KMS-11 (cell line): ENCODE results near the gene HHIPL1.

Experiments
- H2AFZ ChIP-seq: fragments of 200-600 bp; sonication (generic); 2 replicates; pipeline ENCODE4 v1.6.1; 2016; ENCODE audit warnings: antibody characterized with exemption, mixed run types, low read depth
- H3K27ac ChIP-seq: fragments of 200-600 bp; sonication (generic); 2 replicates; pipeline ENCODE4 v1.6.1; 2016; ENCODE audit warnings: mild to moderate bottlenecking, mixed run types
- H3K27me3 ChIP-seq: fragments of 200-600 bp; sonication (generic); 2 replicates; pipeline ENCODE4 v1.6.1; 2017; ENCODE audit warnings: mild to moderate bottlenecking, low read depth, mixed run types, moderate library complexity; ENCODE audit not compliant: insufficient read depth
- H3K36me3 ChIP-seq: fragments of 200-600 bp; sonication (generic); 2 replicates; pipeline ENCODE4 v1.6.1; 2017; ENCODE audit warnings: mild to moderate bottlenecking, mixed run types; ENCODE audit not compliant: insufficient read depth
- H3K4me1 ChIP-seq: fragments of 200-600 bp; sonication (generic); 2 replicates; pipeline ENCODE4 v1.6.1; 2016; ENCODE audit warnings: mild to moderate bottlenecking, low read depth, mixed run types; ENCODE audit not compliant: poor library complexity, severe bottlenecking
- H3K4me2 ChIP-seq: fragments of 200-600 bp; sonication (generic); 2 replicates; pipeline ENCODE4 v1.7.0; 2016; ENCODE audit warnings: mild to moderate bottlenecking, mixed run types
- H3K4me3 ChIP-seq: fragments of 200-600 bp; sonication (generic); IDR thresholded peaks from 2 replicates; pipeline ENCODE4 v1.6.1; 2017; ENCODE audit warnings: low read depth, low read length, mixed read lengths; ENCODE audit not compliant: insufficient read depth
- H3K79me2 ChIP-seq: fragments of 200-600 bp; sonication (generic); 2 replicates; pipeline ENCODE4 v1.6.1; 2016; ENCODE audit warnings: low read depth, mixed run types; ENCODE audit not compliant: insufficient read depth
- H3K9ac ChIP-seq: fragments of 200-600 bp; sonication (generic); 2 replicates; pipeline ENCODE4 v1.6.1; 2016; ENCODE audit warnings: mild to moderate bottlenecking, mixed run types
- H4K20me1 ChIP-seq: fragments of 200-600 bp; sonication (generic); 2 replicates; pipeline ENCODE4 v1.6.1; 2016; ENCODE audit warnings: mild to moderate bottlenecking, mixed run types; ENCODE audit not compliant: insufficient read depth
- CTCF ChIP-seq: fragments of 200-600 bp; sonication (generic); conservative IDR thresholded peaks from 2 replicates; pipeline ENCODE4 v1.6.1; 2017; ENCODE audit warnings: low read depth, mild to moderate bottlenecking, antibody characterized with exemption, low read length, moderate library complexity, mixed read lengths

HHIPL1 gene

DNA sequence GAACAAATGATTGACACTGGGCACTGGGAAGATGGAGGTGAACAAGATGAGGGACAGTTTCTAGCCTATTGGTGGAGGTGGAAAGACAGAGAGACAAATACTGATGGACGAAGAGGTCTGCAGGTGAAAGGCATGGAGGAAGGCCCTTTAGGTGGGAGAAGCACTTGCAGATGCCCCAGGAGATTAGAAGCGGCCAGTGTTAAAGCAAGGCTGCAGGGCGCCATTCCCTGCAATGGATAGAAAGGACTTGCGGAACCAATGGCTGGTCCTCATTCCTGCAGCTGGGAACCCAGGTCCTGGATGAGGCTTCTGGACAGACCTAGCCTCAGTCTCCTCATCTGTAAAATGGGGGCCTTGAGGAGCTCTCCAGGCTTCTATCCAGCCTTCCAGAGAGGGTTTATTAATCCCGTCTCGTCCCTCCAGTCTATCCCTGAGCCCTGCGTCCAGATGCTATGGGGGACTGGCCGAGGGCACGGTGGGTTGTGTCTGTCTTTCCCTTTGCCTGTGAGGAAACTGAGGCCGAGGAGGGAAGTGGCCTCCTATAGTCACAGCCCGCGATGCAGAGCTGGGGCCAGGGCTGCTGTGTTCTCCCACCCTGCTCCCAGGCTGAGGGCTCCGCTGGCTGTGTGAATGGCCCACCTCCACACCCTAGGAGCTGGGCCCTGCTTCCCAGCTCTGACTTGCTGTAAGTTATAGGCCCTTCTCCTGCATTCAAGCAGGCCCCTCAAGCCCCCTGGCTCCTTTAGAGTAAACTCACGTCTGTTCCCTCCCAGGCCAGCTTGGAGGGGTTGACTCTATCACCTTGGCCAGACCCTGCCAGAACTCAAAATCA, 72.1 kb downstream of the HHIPL1 start:
- no peak for TF ChIP-seq CTCF
- Histone ChIP-seq H3K27ac (no peak overlapping the region), H3K9ac (no peak overlapping the region), H3K4me2 (no peak overlapping the region), H3K79me2 (no peaks in the 10 kb centered on the region), H2AFZ (no peak overlapping the region), H3K4me3 (no peak overlapping the region), H4K20me1 (no peaks in the 10 kb centered on the region), H3K27me3 (no peaks in the 10 kb centered on the region), H3K4me1 (no peaks in the 10 kb centered on the region), H3K36me3 (no peaks in the 10 kb centered on the region)

GRCh38 chr14:99717682-99718013, 72.7 kb downstream of the HHIPL1 start:
- Histone ChIP-seq H2AFZ (no peak overlapping the region), H3K4me3 (no peak overlapping the region), H3K36me3 (no peaks in the 10 kb centered on the region), H3K9ac (no peak overlapping the region), H3K4me1 (no peaks in the 10 kb centered on the region), H3K79me2 (no peaks in the 10 kb centered on the region), H3K27me3 (no peaks in the 10 kb centered on the region), H3K4me2 (no peak overlapping the region), H4K20me1 (no peaks in the 10 kb centered on the region), H3K27ac (no peak overlapping the region)
- TF ChIP-seq CTCF: no peak

DNA sequence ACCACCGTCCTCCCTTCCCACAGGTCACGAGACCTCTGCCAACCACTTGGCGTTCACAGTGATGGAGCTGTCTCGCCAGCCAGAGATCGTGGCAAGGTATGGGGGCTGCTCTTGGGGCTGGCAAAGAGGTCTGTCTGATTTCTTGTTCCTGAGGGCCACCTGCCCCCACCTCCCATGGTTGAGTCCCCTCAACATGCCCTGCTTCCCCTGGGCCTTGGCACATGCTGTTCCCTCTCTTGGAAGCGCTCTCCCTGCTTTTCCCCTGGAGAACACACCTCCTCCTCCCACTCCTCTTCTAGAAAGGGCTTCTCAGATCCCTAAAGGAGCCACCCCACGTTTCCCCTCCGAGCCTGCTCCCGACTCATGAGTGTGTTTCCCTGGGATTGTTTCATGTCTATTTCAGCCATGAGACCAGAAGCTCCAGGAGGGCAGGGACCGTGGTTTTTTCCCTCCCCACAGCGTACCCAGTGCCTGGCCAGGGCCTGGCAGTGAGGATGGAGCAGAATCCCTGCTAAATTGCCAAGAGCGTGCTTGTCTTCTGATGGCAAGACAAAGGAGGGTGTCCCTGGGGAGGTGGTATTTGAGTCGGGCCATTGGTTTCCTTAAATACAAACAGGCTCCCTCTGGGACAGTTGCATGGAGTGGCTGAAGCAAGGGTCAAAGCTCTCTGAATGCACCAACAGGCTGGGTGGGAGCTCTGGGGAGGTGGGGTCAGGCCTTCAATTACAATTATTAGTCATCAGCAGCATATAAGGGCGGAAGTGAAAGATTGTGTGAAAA, 73.3 kb downstream of the HHIPL1 start:
- H3K27ac ChIP-seq: no peak overlapping the region
- H3K79me2 ChIP-seq: no peaks in the 10 kb centered on the region
- no peaks in the 10 kb centered on the region for H4K20me1 ChIP-seq
- no peak overlapping the region for H3K4me3 ChIP-seq
- no peaks in the 10 kb centered on the region for H3K36me3 ChIP-seq
- H3K27me3 ChIP-seq: no peaks in the 10 kb centered on the region
- no peak overlapping the region for H3K9ac ChIP-seq
- no peaks in the 10 kb centered on the region for H3K4me1 ChIP-seq
- H3K4me2 ChIP-seq: no peak overlapping the region
- H2AFZ ChIP-seq: no peak overlapping the region
- TF ChIP-seq CTCF: no peak

GRCh38 chr14:99718811-99719192, 73.9 kb downstream of the HHIPL1 start:
- Histone ChIP-seq H2AFZ (no peak overlapping the region), H3K9ac (no peak overlapping the region), H3K79me2 (no peaks in the 10 kb centered on the region), H3K27ac (no peak overlapping the region), H3K36me3 (no peaks in the 10 kb centered on the region), H3K4me1 (no peaks in the 10 kb centered on the region), H3K4me2 (no peak overlapping the region), H3K27me3 (no peaks in the 10 kb centered on the region), H4K20me1 (no peaks in the 10 kb centered on the region), H3K4me3 (no peak overlapping the region)
- TF ChIP-seq CTCF: no peak
